Smooth muscle cell of the brain vasculature (primary cell): ENCODE results near the gene APELA.
"Not testable (repeated sequence)": the region's sequence is repeated elsewhere in the genome, so short reads cannot be mapped to it uniquely, and the experiment has no call there.

Experiments
- DNase-seq: peaks from one replicate; pipeline ENCODE4 v3.0.0-alpha.2; 2012; ENCODE audit warnings: low read depth, low spot score

Gene APELA

DNA sequence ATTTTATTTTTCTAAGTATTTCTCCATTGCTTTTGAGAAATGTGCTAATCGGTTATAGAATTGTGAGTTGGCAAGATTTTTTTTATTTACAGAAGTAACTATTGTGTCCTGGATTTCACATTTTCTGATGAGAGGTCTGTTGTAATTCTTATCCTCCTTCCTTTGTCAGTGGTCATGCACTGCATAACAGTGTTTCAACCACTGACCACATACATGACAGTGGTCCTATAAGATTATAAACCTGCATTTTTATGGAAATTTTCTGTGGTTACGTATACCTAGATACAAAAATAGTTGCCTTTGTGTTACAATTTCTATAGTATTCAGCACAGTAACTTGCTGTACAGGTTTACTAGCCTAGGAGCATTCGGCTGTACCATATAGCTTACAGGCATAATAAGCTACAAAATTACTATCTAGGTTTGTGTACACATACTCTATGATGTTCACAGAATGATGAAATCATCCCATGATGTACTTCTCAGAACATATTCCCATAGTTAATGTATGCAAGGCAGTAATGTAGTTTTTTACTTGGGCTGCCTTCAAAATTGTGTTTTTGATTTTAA, 47.8 kb downstream of the APELA start:
- no peak for DNase-seq

DNA sequence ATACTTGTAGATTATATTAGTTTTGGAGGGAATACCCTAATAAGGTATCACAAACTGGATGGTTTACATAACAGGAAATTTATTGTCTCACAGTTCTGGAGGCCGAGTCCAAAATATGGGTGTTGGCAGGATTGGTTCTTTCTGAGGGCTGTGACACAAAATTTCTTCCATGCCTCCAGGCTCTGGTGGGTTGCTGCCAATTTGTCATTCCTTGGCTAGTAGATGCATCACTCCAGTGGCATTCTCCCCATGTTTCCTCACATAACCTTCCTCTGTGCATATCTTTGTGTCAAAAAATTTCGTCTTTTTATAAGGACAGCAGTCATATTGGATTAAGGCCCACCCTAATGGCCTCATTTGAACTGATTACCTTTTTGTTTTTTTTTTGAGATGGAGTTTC, 49.3 kb downstream of the APELA start:
- DNase-seq, result no peak

GRCh38 chr4:164927101-164927500, 50.1 kb downstream of the APELA start:
- not testable (repeated sequence) for DNase-seq

- no peak for DNase-seq
These were observed 53.7 kb downstream of the APELA start for GRCh38 chr4:164930647-164931046.

- no peak for DNase-seq
These were observed 54.8 kb downstream of the APELA start for GRCh38 chr4:164931551-164932324.

DNA sequence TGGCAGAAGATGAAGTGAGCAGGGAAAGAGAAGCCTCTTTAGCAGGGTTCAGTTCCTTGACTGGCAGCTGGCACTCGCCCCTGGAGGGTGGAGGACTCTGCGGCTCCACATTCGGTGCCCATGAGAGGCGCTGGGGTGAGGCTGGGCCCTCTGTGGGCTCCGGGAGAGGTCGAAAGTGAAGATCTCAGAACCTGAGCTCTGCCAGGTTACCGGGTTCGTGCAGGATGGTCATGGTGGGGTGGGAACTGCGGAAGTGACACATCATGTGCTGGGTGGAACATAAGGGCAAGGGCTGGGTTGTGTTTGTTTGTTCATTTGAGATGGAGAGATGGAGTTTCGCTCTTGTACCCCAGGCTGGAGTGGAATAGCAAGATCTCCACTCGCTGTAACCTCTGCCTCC, 56.3 kb downstream of the APELA start:
- no peak for DNase-seq

DNA sequence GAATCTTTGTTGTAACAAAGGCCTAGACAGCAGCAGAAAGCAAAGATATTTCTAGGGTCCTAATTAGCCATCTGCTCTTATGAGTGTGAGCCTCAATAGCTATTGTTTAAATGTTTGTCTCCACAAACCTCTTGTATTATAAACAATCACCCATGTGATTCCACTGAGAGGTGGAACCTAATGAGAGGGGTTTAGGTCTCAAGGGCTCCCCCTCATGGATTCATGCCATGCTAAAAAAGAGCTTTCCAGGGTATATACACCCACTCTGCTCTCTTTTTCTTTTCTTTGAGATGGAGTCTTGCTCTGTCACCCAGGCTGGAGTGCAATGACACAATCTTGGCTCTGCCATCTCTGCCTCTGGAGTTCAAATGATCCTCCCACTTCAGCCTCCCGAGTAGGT, 58.4 kb downstream of the APELA start:
- no peak for DNase-seq

DNA sequence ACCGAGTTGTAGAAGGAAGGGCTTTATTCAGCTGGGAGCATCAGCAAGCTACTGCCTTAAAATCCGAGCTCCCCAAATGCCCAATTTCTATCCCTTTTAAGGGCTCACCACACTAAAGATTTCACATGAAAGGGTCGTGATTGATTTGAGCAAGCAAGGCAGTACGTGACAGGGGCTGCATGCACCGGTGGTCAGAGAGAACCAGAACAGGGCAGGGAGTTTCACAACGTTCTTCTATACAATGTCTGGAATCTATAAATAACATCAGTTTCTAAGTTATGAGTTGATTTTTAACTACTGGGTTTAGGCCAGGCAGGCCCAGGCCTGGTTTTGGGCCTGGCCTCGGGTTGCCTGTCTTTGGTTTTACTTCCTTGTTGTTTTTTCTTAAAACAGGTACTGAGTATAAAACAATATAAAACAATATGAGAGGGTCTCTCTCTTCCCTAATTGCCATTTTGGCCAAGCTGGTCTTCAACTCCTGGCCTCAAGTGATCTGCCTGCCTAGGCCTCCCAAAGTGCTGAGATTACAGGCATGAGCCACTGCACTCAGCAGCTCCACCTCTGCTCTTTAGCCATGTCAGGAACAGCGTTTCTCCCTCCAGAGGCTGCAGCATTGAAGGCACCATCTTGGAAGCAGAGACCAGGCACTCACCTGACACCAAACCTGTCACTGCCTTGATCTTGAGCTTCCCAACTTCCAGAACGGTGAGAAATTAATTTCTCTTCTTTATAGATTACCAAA, 59.1 kb downstream of the APELA start:
- not testable (repeated sequence) for DNase-seq

- DNase-seq, result no peak
These were observed 60.7 kb downstream of the APELA start for GRCh38 chr4:164937576-164938270.

DNA sequence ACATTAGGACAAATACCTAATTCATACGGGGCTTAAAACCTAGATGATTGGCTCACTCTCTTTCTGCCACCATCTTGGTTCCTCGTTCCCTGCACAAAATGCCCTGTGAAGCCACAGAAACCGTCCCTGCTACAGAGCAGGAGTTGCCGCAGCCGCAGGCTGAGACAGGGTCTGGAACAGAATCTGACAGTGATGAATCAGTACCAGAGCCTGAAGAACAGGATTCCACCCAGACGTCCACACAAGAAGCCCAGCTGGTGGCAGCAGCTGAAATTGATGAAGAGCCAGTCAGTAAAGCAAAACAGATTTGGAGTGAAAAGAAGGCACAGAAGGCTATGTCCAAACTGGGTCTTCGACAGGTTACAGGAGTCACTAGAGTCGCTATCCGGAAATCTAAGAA, 66.2 kb downstream of the APELA start:
- DNase-seq, result no peak

GRCh38 chr4:164945146-164945545, 68.2 kb downstream of the APELA start:
- DNase-seq, result no peak

DNA sequence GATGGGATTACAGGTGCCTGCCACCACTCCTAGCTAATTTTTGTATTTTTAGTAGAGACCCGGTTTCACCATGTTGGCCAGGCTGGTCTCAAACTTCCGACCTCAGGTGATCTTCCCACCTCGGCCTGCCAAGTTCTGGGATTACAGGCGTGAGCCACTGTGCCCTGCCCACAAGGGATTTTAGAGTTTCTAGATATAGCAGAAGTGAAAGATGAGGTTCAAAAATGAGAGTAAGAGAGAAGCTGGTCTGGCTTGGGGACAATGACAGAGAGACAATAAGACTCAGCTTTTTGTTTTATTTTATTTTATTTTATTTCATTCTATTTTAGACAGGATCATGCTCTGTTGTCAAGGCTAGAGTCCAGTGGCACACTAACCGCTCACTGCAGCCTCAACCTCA, 69.8 kb downstream of the APELA start:
- DNase-seq, result no peak
